Measurements from ENCODE around the gene TMPRSS4. TPM values are rescaled to one million over a fixed set of nuclear protein-coding genes. Genes with fewer than 3 reads are reported as not detected.

TMPRSS4 gene
- total RNA-seq, 1 experiment from 2014 or later, result 1.4 TPM

DNA sequence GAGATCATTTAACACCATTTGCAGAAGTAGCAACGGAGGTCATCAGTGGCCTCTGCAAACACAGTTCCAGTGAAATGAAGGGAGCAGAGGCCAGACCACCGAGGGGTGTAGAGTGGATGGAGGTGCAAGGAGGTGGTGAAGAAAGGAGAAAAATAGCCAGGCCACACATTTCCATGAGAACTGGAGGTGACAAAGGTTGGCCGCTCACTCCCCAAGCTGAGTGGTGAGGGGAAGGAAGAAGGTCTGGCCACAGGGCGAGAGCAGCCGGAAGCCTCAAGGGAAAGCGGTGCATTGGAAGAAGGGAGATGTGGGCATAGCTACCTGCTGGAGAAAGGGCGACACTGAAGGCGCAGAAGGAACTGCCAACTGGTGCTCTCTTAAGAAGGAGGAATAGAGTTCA is 20.1 kb upstream of the TMPRSS4 start:
- no peak for ATAC-seq
- TF ChIP-seq, protein P1, sequence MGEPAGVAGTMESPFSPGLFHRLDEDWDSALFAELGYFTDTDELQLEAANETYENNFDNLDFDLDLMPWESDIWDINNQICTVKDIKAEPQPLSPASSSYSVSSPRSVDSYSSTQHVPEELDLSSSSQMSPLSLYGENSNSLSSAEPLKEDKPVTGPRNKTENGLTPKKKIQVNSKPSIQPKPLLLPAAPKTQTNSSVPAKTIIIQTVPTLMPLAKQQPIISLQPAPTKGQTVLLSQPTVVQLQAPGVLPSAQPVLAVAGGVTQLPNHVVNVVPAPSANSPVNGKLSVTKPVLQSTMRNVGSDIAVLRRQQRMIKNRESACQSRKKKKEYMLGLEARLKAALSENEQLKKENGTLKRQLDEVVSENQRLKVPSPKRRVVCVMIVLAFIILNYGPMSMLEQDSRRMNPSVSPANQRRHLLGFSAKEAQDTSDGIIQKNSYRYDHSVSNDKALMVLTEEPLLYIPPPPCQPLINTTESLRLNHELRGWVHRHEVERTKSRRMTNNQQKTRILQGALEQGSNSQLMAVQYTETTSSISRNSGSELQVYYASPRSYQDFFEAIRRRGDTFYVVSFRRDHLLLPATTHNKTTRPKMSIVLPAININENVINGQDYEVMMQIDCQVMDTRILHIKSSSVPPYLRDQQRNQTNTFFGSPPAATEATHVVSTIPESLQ (CRISPR knock-in tag; IDR thresholded peaks at IDR 0.05), result no peak
- no peak for TF ChIP-seq PRRX2 (CRISPR knock-in tag; IDR thresholded peaks at IDR 0.05)
- TF ChIP-seq FOXP1 (CRISPR knock-in tag; IDR thresholded peaks at IDR 0.05; ENCODE audit: borderline replicate concordance), result no peak
- TF ChIP-seq, protein P2, sequence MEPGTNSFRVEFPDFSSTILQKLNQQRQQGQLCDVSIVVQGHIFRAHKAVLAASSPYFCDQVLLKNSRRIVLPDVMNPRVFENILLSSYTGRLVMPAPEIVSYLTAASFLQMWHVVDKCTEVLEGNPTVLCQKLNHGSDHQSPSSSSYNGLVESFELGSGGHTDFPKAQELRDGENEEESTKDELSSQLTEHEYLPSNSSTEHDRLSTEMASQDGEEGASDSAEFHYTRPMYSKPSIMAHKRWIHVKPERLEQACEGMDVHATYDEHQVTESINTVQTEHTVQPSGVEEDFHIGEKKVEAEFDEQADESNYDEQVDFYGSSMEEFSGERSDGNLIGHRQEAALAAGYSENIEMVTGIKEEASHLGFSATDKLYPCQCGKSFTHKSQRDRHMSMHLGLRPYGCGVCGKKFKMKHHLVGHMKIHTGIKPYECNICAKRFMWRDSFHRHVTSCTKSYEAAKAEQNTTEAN (CRISPR knock-in tag; IDR thresholded peaks at IDR 0.05), result no peak
- TF ChIP-seq, protein P3, sequence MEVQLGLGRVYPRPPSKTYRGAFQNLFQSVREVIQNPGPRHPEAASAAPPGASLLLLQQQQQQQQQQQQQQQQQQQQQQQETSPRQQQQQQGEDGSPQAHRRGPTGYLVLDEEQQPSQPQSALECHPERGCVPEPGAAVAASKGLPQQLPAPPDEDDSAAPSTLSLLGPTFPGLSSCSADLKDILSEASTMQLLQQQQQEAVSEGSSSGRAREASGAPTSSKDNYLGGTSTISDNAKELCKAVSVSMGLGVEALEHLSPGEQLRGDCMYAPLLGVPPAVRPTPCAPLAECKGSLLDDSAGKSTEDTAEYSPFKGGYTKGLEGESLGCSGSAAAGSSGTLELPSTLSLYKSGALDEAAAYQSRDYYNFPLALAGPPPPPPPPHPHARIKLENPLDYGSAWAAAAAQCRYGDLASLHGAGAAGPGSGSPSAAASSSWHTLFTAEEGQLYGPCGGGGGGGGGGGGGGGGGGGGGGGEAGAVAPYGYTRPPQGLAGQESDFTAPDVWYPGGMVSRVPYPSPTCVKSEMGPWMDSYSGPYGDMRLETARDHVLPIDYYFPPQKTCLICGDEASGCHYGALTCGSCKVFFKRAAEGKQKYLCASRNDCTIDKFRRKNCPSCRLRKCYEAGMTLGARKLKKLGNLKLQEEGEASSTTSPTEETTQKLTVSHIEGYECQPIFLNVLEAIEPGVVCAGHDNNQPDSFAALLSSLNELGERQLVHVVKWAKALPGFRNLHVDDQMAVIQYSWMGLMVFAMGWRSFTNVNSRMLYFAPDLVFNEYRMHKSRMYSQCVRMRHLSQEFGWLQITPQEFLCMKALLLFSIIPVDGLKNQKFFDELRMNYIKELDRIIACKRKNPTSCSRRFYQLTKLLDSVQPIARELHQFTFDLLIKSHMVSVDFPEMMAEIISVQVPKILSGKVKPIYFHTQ (CRISPR knock-in tag; IDR thresholded peaks at IDR 0.05), result no peak
- TF ChIP-seq ZNF232 (CRISPR knock-in tag; IDR thresholded peaks at IDR 0.05), result no peak
- TF ChIP-seq, protein P4, sequence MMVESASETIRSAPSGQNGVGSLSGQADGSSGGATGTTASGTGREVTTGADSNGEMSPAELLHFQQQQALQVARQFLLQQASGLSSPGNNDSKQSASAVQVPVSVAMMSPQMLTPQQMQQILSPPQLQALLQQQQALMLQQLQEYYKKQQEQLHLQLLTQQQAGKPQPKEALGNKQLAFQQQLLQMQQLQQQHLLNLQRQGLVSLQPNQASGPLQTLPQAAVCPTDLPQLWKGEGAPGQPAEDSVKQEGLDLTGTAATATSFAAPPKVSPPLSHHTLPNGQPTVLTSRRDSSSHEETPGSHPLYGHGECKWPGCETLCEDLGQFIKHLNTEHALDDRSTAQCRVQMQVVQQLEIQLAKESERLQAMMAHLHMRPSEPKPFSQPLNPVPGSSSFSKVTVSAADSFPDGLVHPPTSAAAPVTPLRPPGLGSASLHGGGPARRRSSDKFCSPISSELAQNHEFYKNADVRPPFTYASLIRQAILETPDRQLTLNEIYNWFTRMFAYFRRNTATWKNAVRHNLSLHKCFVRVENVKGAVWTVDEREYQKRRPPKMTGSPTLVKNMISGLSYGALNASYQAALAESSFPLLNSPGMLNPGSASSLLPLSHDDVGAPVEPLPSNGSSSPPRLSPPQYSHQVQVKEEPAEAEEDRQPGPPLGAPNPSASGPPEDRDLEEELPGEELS (CRISPR knock-in tag; IDR thresholded peaks at IDR 0.05), result no peak
- Mint-ChIP-seq H3K4me1 (no peaks in the 10 kb centered on the region; the same call in none of the 2 replicates), H3K9me3 (no peaks in the 10 kb centered on the region), H3K4me3 (no peak overlapping the region), H3K36me3 (no peaks in the 10 kb centered on the region), H3K27ac (no peak overlapping the region), H3K27me3 (ENCODE audit: low read depth) (no peaks in the 10 kb centered on the region; the same call in 1 of the 2 replicates)
- ChIA-PET POLR2A (no interaction called here), CTCF (interaction anchor here (1.2 to 2.9 kb wide), 3 partner anchors 110 to 238 kb away, joined by 4 to 10 read pairs (median 7); no protein-coding TSS in a partner anchor)
- DNase-seq (ENCODE audit: low spot score), result no peak

DNA sequence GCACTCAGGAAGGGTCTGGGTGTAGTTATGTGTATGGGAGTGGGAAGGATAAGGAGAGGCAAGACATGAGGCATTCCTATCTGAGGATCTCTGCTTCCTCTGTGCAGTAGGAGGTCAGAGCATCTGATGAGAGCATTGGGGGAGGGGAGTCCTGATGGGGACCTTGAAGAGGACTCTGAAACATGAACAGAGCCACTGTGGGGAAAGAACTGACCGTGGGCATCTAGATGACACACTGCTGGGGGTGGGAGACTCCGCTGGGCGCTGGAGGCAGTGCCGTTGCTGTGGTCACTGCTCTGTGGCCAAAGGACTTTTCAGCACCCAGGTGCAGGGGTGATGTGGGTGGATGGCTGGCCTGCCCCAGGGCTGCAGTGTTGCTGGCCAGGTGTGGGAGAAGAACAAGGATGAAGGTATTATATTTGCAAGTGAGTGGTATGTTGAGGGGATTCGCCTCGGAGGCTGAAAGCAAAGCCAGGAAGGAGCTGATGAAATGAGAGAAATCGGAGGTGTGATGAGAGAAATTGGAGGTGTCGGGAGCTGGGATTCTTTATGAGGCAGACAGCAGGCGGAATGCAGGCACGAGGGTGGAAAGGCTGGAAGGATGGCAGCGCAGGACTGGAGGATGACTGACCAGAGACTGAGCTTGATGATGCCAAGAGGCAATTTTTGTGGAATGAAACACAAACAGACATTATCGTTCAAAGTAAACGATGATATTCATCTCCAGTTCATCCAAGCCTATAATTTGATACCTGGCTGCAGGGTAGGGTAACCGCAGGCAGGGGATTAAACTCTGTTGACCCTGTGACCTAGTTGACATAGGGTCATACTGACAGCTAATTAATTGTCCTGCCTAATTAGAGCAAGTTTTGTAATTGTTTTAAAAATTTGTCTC is 19.4 kb upstream of the TMPRSS4 start:
- ATAC-seq (no peak), DNase-seq (ENCODE audit: low spot score) (no peak)
- ChIA-PET CTCF (interaction anchor here (0.5 to 2.9 kb wide), 4 partner anchors 111 to 238 kb away, joined by 4 to 10 read pairs (median 6); no protein-coding TSS in a partner anchor), POLR2A (no interaction called here)
- no peak overlapping the region for H3K27ac Mint-ChIP-seq
- no peaks in the 10 kb centered on the region; the same call in 1 of the 2 replicates for H3K27me3 Mint-ChIP-seq (ENCODE audit: low read depth)
- no peaks in the 10 kb centered on the region; the same call in none of the 2 replicates for H3K4me1 Mint-ChIP-seq
- H3K9me3 Mint-ChIP-seq, result no peaks in the 10 kb centered on the region
- no peak overlapping the region for H3K4me3 Mint-ChIP-seq
- H3K36me3 Mint-ChIP-seq, result no peaks in the 10 kb centered on the region
- TF ChIP-seq, protein P5, sequence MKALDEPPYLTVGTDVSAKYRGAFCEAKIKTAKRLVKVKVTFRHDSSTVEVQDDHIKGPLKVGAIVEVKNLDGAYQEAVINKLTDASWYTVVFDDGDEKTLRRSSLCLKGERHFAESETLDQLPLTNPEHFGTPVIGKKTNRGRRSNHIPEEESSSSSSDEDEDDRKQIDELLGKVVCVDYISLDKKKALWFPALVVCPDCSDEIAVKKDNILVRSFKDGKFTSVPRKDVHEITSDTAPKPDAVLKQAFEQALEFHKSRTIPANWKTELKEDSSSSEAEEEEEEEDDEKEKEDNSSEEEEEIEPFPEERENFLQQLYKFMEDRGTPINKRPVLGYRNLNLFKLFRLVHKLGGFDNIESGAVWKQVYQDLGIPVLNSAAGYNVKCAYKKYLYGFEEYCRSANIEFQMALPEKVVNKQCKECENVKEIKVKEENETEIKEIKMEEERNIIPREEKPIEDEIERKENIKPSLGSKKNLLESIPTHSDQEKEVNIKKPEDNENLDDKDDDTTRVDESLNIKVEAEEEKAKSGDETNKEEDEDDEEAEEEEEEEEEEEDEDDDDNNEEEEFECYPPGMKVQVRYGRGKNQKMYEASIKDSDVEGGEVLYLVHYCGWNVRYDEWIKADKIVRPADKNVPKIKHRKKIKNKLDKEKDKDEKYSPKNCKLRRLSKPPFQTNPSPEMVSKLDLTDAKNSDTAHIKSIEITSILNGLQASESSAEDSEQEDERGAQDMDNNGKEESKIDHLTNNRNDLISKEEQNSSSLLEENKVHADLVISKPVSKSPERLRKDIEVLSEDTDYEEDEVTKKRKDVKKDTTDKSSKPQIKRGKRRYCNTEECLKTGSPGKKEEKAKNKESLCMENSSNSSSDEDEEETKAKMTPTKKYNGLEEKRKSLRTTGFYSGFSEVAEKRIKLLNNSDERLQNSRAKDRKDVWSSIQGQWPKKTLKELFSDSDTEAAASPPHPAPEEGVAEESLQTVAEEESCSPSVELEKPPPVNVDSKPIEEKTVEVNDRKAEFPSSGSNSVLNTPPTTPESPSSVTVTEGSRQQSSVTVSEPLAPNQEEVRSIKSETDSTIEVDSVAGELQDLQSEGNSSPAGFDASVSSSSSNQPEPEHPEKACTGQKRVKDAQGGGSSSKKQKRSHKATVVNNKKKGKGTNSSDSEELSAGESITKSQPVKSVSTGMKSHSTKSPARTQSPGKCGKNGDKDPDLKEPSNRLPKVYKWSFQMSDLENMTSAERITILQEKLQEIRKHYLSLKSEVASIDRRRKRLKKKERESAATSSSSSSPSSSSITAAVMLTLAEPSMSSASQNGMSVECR (CRISPR knock-in tag; IDR thresholded peaks at IDR 0.05; ENCODE audit: borderline replicate concordance), result no peak
- TF ChIP-seq NFATC4 (CRISPR knock-in tag; IDR thresholded peaks at IDR 0.05) (no peak), SP1 (CRISPR knock-in tag; conservative IDR thresholded peaks at IDR 0.05) (no peak), TCF7 (CRISPR knock-in tag; IDR thresholded peaks at IDR 0.05; ENCODE audit: low read depth) (no peak)
- TF ChIP-seq, protein P6, sequence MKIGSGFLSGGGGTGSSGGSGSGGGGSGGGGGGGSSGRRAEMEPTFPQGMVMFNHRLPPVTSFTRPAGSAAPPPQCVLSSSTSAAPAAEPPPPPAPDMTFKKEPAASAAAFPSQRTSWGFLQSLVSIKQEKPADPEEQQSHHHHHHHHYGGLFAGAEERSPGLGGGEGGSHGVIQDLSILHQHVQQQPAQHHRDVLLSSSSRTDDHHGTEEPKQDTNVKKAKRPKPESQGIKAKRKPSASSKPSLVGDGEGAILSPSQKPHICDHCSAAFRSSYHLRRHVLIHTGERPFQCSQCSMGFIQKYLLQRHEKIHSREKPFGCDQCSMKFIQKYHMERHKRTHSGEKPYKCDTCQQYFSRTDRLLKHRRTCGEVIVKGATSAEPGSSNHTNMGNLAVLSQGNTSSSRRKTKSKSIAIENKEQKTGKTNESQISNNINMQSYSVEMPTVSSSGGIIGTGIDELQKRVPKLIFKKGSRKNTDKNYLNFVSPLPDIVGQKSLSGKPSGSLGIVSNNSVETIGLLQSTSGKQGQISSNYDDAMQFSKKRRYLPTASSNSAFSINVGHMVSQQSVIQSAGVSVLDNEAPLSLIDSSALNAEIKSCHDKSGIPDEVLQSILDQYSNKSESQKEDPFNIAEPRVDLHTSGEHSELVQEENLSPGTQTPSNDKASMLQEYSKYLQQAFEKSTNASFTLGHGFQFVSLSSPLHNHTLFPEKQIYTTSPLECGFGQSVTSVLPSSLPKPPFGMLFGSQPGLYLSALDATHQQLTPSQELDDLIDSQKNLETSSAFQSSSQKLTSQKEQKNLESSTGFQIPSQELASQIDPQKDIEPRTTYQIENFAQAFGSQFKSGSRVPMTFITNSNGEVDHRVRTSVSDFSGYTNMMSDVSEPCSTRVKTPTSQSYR (CRISPR knock-in tag; IDR thresholded peaks at IDR 0.05), result no peak
- TF ChIP-seq, protein P7, sequence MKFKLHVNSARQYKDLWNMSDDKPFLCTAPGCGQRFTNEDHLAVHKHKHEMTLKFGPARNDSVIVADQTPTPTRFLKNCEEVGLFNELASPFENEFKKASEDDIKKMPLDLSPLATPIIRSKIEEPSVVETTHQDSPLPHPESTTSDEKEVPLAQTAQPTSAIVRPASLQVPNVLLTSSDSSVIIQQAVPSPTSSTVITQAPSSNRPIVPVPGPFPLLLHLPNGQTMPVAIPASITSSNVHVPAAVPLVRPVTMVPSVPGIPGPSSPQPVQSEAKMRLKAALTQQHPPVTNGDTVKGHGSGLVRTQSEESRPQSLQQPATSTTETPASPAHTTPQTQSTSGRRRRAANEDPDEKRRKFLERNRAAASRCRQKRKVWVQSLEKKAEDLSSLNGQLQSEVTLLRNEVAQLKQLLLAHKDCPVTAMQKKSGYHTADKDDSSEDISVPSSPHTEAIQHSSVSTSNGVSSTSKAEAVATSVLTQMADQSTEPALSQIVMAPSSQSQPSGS (CRISPR knock-in tag; IDR thresholded peaks at IDR 0.05; ENCODE audit: borderline replicate concordance, low read depth), result no peak

Data from WTC11 (cell line).